ENCODE measurements around the gene SHH. TPM values are rescaled to one million over a fixed set of nuclear protein-coding genes. Genes with fewer than 3 reads are reported as not detected.

SHH gene
- total and polyA plus RNA-seq, 2 of the 13 experiments (the other 11 are each of a cell fraction or from before 2014, with no cell fraction given), result 1.9 to 3.4 TPM

DNA sequence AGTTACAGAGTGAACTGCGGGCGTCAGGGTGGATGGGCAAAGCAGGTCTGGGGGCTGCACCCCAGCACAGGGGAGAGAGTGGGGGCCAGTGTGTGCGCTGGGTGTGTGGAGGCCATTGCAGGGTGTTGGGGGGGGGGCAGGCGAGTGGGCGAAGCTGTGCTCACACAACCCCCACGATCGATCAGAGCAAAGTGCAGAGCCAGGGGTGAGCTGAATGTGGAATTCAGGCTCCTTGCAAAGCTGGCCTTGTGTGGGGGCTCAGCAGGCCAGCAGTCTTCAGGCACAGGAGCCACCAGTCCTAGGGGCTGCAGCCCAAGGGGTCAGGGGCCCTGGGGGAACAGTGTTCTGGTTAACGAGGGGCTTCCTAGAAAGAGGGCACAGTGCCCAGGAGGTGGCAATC lies 862 bp upstream of the SHH start (continued):
- TF ChIP-seq, protein P1, sequence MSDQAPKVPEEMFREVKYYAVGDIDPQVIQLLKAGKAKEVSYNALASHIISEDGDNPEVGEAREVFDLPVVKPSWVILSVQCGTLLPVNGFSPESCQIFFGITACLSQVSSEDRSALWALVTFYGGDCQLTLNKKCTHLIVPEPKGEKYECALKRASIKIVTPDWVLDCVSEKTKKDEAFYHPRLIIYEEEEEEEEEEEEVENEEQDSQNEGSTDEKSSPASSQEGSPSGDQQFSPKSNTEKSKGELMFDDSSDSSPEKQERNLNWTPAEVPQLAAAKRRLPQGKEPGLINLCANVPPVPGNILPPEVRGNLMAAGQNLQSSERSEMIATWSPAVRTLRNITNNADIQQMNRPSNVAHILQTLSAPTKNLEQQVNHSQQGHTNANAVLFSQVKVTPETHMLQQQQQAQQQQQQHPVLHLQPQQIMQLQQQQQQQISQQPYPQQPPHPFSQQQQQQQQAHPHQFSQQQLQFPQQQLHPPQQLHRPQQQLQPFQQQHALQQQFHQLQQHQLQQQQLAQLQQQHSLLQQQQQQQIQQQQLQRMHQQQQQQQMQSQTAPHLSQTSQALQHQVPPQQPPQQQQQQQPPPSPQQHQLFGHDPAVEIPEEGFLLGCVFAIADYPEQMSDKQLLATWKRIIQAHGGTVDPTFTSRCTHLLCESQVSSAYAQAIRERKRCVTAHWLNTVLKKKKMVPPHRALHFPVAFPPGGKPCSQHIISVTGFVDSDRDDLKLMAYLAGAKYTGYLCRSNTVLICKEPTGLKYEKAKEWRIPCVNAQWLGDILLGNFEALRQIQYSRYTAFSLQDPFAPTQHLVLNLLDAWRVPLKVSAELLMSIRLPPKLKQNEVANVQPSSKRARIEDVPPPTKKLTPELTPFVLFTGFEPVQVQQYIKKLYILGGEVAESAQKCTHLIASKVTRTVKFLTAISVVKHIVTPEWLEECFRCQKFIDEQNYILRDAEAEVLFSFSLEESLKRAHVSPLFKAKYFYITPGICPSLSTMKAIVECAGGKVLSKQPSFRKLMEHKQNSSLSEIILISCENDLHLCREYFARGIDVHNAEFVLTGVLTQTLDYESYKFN (CRISPR knock-in tag; conservative IDR thresholded peaks at IDR 0.05), result peak; percentile 91
- TF ChIP-seq, protein P2, sequence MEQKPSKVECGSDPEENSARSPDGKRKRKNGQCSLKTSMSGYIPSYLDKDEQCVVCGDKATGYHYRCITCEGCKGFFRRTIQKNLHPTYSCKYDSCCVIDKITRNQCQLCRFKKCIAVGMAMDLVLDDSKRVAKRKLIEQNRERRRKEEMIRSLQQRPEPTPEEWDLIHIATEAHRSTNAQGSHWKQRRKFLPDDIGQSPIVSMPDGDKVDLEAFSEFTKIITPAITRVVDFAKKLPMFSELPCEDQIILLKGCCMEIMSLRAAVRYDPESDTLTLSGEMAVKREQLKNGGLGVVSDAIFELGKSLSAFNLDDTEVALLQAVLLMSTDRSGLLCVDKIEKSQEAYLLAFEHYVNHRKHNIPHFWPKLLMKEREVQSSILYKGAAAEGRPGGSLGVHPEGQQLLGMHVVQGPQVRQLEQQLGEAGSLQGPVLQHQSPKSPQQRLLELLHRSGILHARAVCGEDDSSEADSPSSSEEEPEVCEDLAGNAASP (CRISPR knock-in tag; IDR thresholded peaks at IDR 0.05; ENCODE audit: borderline replicate concordance), result no peak
- TF ChIP-seq GATA4 (IDR thresholded peaks at IDR 0.05; ENCODE audit: borderline replicate concordance, low read depth) (no peak), EED (CRISPR knock-in tag; IDR thresholded peaks at IDR 0.05) (no peak), NBN (conservative IDR thresholded peaks at IDR 0.05) (no peak), YEATS4 (CRISPR knock-in tag; IDR thresholded peaks at IDR 0.05; ENCODE audit: borderline replicate concordance) (no peak), ZNF430 (CRISPR knock-in tag; IDR thresholded peaks at IDR 0.05) (no peak), U2AF1 (optimal IDR thresholded peaks at IDR 0.05; ENCODE audit: low read depth, low read length) (no peak), ZFP90 (CRISPR knock-in tag; IDR thresholded peaks at IDR 0.05; ENCODE audit: borderline replicate concordance) (no peak), ZNF788 (CRISPR knock-in tag; IDR thresholded peaks at IDR 0.05; ENCODE audit: borderline replicate concordance) (0 out of 2 replicates have a peak, but pooled peaks have one; percentile 59), GABPB1 (CRISPR knock-in tag; IDR thresholded peaks at IDR 0.05) (peak; percentile 26; the same call in 1 of the 2 replicates)
- TF ChIP-seq, protein P3, sequence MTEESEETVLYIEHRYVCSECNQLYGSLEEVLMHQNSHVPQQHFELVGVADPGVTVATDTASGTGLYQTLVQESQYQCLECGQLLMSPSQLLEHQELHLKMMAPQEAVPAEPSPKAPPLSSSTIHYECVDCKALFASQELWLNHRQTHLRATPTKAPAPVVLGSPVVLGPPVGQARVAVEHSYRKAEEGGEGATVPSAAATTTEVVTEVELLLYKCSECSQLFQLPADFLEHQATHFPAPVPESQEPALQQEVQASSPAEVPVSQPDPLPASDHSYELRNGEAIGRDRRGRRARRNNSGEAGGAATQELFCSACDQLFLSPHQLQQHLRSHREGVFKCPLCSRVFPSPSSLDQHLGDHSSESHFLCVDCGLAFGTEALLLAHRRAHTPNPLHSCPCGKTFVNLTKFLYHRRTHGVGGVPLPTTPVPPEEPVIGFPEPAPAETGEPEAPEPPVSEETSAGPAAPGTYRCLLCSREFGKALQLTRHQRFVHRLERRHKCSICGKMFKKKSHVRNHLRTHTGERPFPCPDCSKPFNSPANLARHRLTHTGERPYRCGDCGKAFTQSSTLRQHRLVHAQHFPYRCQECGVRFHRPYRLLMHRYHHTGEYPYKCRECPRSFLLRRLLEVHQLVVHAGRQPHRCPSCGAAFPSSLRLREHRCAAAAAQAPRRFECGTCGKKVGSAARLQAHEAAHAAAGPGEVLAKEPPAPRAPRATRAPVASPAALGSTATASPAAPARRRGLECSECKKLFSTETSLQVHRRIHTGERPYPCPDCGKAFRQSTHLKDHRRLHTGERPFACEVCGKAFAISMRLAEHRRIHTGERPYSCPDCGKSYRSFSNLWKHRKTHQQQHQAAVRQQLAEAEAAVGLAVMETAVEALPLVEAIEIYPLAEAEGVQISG (CRISPR knock-in tag; IDR thresholded peaks at IDR 0.05), result 0 out of 2 replicates have a peak, but pooled peaks have one; percentile 25
- TF ChIP-seq, protein P4, sequence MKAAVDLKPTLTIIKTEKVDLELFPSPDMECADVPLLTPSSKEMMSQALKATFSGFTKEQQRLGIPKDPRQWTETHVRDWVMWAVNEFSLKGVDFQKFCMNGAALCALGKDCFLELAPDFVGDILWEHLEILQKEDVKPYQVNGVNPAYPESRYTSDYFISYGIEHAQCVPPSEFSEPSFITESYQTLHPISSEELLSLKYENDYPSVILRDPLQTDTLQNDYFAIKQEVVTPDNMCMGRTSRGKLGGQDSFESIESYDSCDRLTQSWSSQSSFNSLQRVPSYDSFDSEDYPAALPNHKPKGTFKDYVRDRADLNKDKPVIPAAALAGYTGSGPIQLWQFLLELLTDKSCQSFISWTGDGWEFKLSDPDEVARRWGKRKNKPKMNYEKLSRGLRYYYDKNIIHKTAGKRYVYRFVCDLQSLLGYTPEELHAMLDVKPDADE (CRISPR knock-in tag; IDR thresholded peaks at IDR 0.05), result no peak
- TF ChIP-seq, protein P5, sequence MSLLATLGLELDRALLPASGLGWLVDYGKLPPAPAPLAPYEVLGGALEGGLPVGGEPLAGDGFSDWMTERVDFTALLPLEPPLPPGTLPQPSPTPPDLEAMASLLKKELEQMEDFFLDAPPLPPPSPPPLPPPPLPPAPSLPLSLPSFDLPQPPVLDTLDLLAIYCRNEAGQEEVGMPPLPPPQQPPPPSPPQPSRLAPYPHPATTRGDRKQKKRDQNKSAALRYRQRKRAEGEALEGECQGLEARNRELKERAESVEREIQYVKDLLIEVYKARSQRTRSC (CRISPR knock-in tag; IDR thresholded peaks at IDR 0.05; ENCODE audit: low read depth), result no peak
- TF ChIP-seq, protein P6, sequence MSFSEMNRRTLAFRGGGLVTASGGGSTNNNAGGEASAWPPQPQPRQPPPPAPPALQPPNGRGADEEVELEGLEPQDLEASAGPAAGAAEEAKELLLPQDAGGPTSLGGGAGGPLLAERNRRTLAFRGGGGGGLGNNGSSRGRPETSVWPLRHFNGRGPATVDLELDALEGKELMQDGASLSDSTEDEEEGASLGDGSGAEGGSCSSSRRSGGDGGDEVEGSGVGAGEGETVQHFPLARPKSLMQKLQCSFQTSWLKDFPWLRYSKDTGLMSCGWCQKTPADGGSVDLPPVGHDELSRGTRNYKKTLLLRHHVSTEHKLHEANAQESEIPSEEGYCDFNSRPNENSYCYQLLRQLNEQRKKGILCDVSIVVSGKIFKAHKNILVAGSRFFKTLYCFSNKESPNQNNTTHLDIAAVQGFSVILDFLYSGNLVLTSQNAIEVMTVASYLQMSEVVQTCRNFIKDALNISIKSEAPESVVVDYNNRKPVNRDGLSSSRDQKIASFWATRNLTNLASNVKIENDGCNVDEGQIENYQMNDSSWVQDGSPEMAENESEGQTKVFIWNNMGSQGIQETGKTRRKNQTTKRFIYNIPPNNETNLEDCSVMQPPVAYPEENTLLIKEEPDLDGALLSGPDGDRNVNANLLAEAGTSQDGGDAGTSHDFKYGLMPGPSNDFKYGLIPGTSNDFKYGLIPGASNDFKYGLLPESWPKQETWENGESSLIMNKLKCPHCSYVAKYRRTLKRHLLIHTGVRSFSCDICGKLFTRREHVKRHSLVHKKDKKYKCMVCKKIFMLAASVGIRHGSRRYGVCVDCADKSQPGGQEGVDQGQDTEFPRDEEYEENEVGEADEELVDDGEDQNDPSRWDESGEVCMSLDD (CRISPR knock-in tag; IDR thresholded peaks at IDR 0.05; ENCODE audit: borderline replicate concordance), result no peak

Measured in HepG2 (cell line).